Trophoblast cell (in vitro differentiated cells and primary cell): ENCODE measurements around the gene CELF1.

Experiments
- DNase-seq, 2 donors: peaks; one replicate each; pipeline ENCODE4 v3.0.0-alpha.2; 2016
- H2AFZ ChIP-seq: 2 replicates; pipeline ENCODE4 v1.6.1; 2013; ENCODE audit warnings: low read length, moderate library complexity, mild to moderate bottlenecking; ENCODE audit not compliant: insufficient read depth, poor library complexity
- H2AK5ac ChIP-seq: 2 replicates; pipeline ENCODE4 v1.6.1; 2013; ENCODE audit warnings: mild to moderate bottlenecking, low read length
- H2BK120ac ChIP-seq: 2 replicates; pipeline ENCODE4 v1.6.1; 2013; ENCODE audit warnings: low read length, mild to moderate bottlenecking, moderate library complexity; ENCODE audit not compliant: insufficient read depth, poor library complexity
- H2BK12ac ChIP-seq: 2 replicates; pipeline ENCODE4 v1.6.1; 2013; ENCODE audit warnings: mild to moderate bottlenecking, low read length, moderate library complexity
- H2BK5ac ChIP-seq: 2 replicates; pipeline ENCODE4 v1.6.1; 2013; ENCODE audit warnings: low read length, low read depth, moderate library complexity, mild to moderate bottlenecking; ENCODE audit not compliant: poor library complexity
- H3K14ac ChIP-seq: 2 replicates; pipeline ENCODE4 v1.6.1; 2013; ENCODE audit warnings: mild to moderate bottlenecking, low read length
- H3K18ac ChIP-seq: 2 replicates; pipeline ENCODE4 v1.6.1; 2013; ENCODE audit warnings: mild to moderate bottlenecking, low read length
- H3K23ac ChIP-seq: 2 replicates; pipeline ENCODE4 v1.6.1; 2013; ENCODE audit warnings: low read length
- H3K27ac ChIP-seq: 2 replicates; pipeline ENCODE4 v1.5.1; 2013; ENCODE audit warnings: low read depth, mild to moderate bottlenecking, inconsistent platforms, low read length, moderate library complexity
- H3K27me3 ChIP-seq: 2 replicates; pipeline ENCODE4 v1.6.1; 2013; ENCODE audit warnings: inconsistent platforms, mild to moderate bottlenecking, low read length, moderate library complexity; ENCODE audit not compliant: insufficient read depth
- H3K36me3 ChIP-seq, 2 experiments: 1 replicate in 1 of 2; 2 replicates in 1 of 2; pipeline ENCODE4 v1.6.1; 2013; ENCODE audit warnings: low read length in 2 of 2, mild to moderate bottlenecking in 2 of 2, moderate library complexity in 1 of 2; ENCODE audit not compliant: insufficient read depth in 2 of 2, control insufficient read depth in 1 of 2
- H3K4ac ChIP-seq: 2 replicates; pipeline ENCODE4 v1.6.1; 2013; ENCODE audit warnings: low read depth, mild to moderate bottlenecking, low read length, moderate library complexity
- H3K4me1 ChIP-seq, 2 experiments: 1 replicate in 1 of 2; 2 replicates in 1 of 2; pipeline ENCODE4 v1.6.1; 2013; ENCODE audit warnings: low read length in 2 of 2, mild to moderate bottlenecking in 2 of 2, moderate library complexity in 1 of 2; ENCODE audit not compliant: insufficient read depth in 2 of 2, control insufficient read depth in 1 of 2
- H3K4me2 ChIP-seq: 2 replicates; pipeline ENCODE4 v1.6.1; 2013; ENCODE audit warnings: inconsistent platforms, mild to moderate bottlenecking, low read length, moderate library complexity
- H3K4me3 ChIP-seq: 2 replicates; pipeline ENCODE4 v1.5.1; 2013; ENCODE audit warnings: mild to moderate bottlenecking, low read depth, low read length, inconsistent platforms
- H3K79me1 ChIP-seq: one replicate; pipeline ENCODE4 v1.6.1; 2013; ENCODE audit warnings: low read length
- H3K79me2 ChIP-seq: 2 replicates; pipeline ENCODE4 v1.6.1; 2013; ENCODE audit warnings: low read length, mild to moderate bottlenecking; ENCODE audit not compliant: control insufficient read depth, insufficient read depth, poor library complexity
- H3K9ac ChIP-seq: 2 replicates; pipeline ENCODE4 v1.6.1; 2013; ENCODE audit warnings: mild to moderate bottlenecking, low read length
- H3K9me3 ChIP-seq: 2 replicates; pipeline ENCODE4 v1.6.1; 2013; ENCODE audit warnings: low read depth, mild to moderate bottlenecking, control low read depth, inconsistent platforms, low read length; ENCODE audit not compliant: insufficient read depth
- H4K12ac ChIP-seq: 2 replicates; pipeline ENCODE4 v1.6.1; 2013; ENCODE audit warnings: low read depth, mild to moderate bottlenecking, low read length, moderate library complexity
- H4K8ac ChIP-seq: 2 replicates; pipeline ENCODE4 v1.6.1; 2013; ENCODE audit warnings: low read depth, mild to moderate bottlenecking, low read length, moderate library complexity
- H4K91ac ChIP-seq: one replicate; pipeline ENCODE4 v1.6.1; 2013; ENCODE audit warnings: low read depth, mild to moderate bottlenecking, low read length, moderate library complexity
- WGBS: extraction: QIAGEN DNeasy Blood & Tissue Kit; methylation state at CpG from one replicate; pipeline ENCODE4 v1.1.7; 2013; ENCODE audit warnings: missing lambda C conversion rate; ENCODE audit not compliant: insufficient read length, insufficient coverage; ENCODE audit errors: extremely low coverage; 5-methylcytosine and 5-hydroxymethylcytosine counted together

Gene CELF1

DNA sequence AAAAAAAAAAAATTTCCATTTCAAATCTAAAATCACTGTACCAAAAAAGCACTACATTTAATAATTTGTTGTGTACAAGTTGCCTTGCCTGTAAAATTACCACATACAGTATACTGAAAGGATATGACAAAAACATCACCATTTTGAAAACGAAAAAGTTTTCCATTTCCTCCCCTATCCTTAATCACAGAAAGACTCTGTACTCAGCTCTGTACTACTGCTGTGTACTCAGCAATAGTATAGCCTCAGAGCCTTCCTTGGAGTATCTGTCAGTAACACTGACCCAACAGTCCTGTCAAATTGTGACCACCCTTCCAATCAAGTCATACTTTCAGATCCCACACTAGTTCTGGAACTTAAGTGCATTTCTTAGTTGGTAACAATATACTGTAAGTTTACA is 48.0 kb downstream of the CELF1 start:
- Histone ChIP-seq H3K27ac (no peak overlapping the region), H3K4me1 (peaks cover 5 to 9% of the 10 kb centered on the region in 2 experiments), H3K14ac (no peak overlapping the region), H3K27me3 (no peaks in the 10 kb centered on the region), H2BK120ac (no peak overlapping the region), H2AK5ac (no peak overlapping the region), H4K12ac (no peak overlapping the region), H3K79me1 (no peaks in the 10 kb centered on the region), H3K4ac (no peak overlapping the region), H3K4me2 (no peak overlapping the region), H2AFZ (no peak overlapping the region), H3K4me3 (no peak overlapping the region), H4K8ac (no peak overlapping the region), H2BK5ac (no peak overlapping the region), H3K9me3 (no peaks in the 10 kb centered on the region), H3K36me3 (peaks cover 0 to 3% of the 10 kb centered on the region in 2 experiments), H3K9ac (no peak overlapping the region), H3K18ac (no peak overlapping the region), H3K23ac (no peak overlapping the region), H3K79me2 (peaks cover 8% of the 10 kb centered on the region), H4K91ac (no peak overlapping the region), H2BK12ac (no peak overlapping the region)
- DNase-seq: no peak
- no CpG with 5 or more reads among the region's 1 CpG for WGBS

DNA sequence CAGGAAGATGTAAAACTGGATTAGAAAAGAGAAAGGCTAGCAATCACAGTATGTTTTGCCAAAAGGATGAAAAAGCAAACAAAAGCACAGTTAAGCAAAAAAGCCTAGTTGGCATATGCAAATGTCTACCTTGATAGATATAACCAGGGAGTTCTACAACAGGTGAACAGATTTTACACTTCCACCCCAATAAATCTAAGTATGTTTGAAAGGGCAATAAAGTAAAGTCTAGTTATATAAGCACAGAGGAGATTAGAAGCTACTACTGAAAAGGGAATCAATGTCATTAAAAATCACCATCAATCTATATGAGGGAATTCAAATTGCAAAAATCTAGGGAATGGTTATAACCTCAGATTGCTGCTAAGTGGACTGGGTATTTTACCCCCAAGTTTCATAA is 49.7 kb downstream of the CELF1 start:
- no peak overlapping the region for H4K91ac ChIP-seq
- no peak overlapping the region for H3K18ac ChIP-seq
- no peak overlapping the region for H2AK5ac ChIP-seq
- H3K9me3 ChIP-seq: no peaks in the 10 kb centered on the region
- DNase-seq: no peak
- no peak overlapping the region for H3K4me3 ChIP-seq
- H3K36me3 ChIP-seq: peaks cover 3 to 6% of the 10 kb centered on the region in 2 experiments
- H2BK120ac ChIP-seq: no peak overlapping the region
- H2BK12ac ChIP-seq: no peak overlapping the region
- no peak overlapping the region for H3K14ac ChIP-seq
- no peak overlapping the region for H3K23ac ChIP-seq
- no peak overlapping the region for H3K4ac ChIP-seq
- peaks cover 10% of the 10 kb centered on the region for H3K79me2 ChIP-seq
- no peaks in the 10 kb centered on the region for H3K27me3 ChIP-seq
- peaks cover 0 to 5% of the 10 kb centered on the region in 2 experiments for H3K4me1 ChIP-seq
- no peak overlapping the region for H4K8ac ChIP-seq
- H3K4me2 ChIP-seq: no peak overlapping the region
- no peak overlapping the region for H3K9ac ChIP-seq
- no peak overlapping the region for H3K27ac ChIP-seq
- H2BK5ac ChIP-seq: no peak overlapping the region
- H3K79me1 ChIP-seq: no peaks in the 10 kb centered on the region
- no peak overlapping the region for H4K12ac ChIP-seq
- H2AFZ ChIP-seq: no peak overlapping the region

GRCh38 chr11:47502767-47503166 is 50.2 kb downstream of the CELF1 start:
- WGBS: no CpG with 5 or more reads among the region's 3 CpGs

GRCh38 chr11:47501101-47501500 is 51.8 kb downstream of the CELF1 start:
- Histone ChIP-seq H3K27me3 (no peaks in the 10 kb centered on the region), H4K8ac (no peak overlapping the region), H3K4me1 (peaks cover 0 to 4% of the 10 kb centered on the region in 2 experiments), H3K9me3 (no peaks in the 10 kb centered on the region), H3K18ac (no peak overlapping the region), H3K4ac (peak overlapping the region; percentile 57), H3K27ac (no peak overlapping the region), H3K79me2 (peaks cover 8% of the 10 kb centered on the region), H4K12ac (no peak overlapping the region), H2BK12ac (no peak overlapping the region), H2BK5ac (no peak overlapping the region), H2BK120ac (no peak overlapping the region), H3K4me2 (no peak overlapping the region), H3K23ac (no peak overlapping the region), H2AK5ac (no peak overlapping the region), H3K4me3 (no peak overlapping the region), H2AFZ (no peak overlapping the region), H3K14ac (no peak overlapping the region), H3K36me3 (peaks cover 6% of the 10 kb centered on the region in 2 experiments), H3K9ac (no peak overlapping the region), H3K79me1 (no peaks in the 10 kb centered on the region), H4K91ac (no peak overlapping the region)
- no peak for DNase-seq
- no CpG with 5 or more reads among the region's 5 CpGs for WGBS

More at GRCh38 chr11:47502767-47503166, 50.2 kb downstream of the CELF1 start:
- Histone ChIP-seq H3K4me1 (peaks cover 0 to 5% of the 10 kb centered on the region in 2 experiments), H4K12ac (no peak overlapping the region), H3K27ac (no peak overlapping the region), H3K79me2 (peaks cover 10% of the 10 kb centered on the region), H3K9ac (no peak overlapping the region), H4K91ac (no peak overlapping the region), H2AFZ (no peak overlapping the region), H3K4me2 (no peak overlapping the region), H3K14ac (no peak overlapping the region), H3K9me3 (no peaks in the 10 kb centered on the region), H2BK12ac (no peak overlapping the region), H3K36me3 (peaks cover 6% of the 10 kb centered on the region in 2 experiments), H3K79me1 (no peaks in the 10 kb centered on the region), H3K4me3 (no peak overlapping the region), H3K27me3 (no peaks in the 10 kb centered on the region), H2BK120ac (no peak overlapping the region), H4K8ac (no peak overlapping the region), H3K18ac (no peak overlapping the region), H3K4ac (peak overlapping the region; percentile 33), H2AK5ac (no peak overlapping the region), H3K23ac (no peak overlapping the region), H2BK5ac (no peak overlapping the region)
- DNase-seq: no peak
